GM19023 (cell line): ENCODE results near the gene FGR.
A peak's percentile ranks its signal among the peaks of the same experiment; 100 is the strongest.
"Not testable (repeated sequence)": the region's sequence is repeated elsewhere in the genome, so short reads cannot be mapped to it uniquely, and the experiment has no call there.

ENCODE experiments used
- ATAC-seq: cut with Tn5 transposase; IDR thresholded peaks from one replicate; pipeline ENCODE4 v1.9.1; 2021; ENCODE audit warnings: mild to moderate bottlenecking, moderate library complexity; ENCODE audit not compliant: unreplicated experiment

FGR gene

DNA sequence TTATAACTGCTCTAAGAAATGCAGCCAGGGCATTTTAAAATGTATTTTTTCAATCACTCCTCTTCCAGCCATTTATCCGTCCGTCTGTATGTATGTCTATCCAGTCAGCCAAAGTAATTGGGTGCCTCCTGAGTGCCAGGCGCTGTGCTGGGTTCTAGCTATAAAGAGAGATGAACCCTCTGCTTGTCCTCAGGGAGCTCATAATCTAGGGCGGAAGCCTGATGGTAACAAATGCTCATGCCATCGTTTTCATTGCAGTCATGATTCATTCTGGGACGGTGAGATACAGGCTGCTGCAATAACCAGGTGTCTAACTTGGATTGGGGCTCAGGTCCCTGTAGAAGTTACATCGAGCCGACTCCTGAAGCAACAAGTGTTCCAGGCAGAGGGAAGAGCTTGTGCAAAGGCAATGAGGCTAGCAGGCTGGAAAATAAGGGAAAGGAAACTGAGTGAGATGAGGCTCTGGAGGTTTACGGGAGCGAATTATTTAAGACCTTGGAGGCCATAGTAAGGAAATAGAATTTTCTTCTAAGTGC lies 25.4 kb upstream of the FGR start:
- no peak for ATAC-seq

DNA sequence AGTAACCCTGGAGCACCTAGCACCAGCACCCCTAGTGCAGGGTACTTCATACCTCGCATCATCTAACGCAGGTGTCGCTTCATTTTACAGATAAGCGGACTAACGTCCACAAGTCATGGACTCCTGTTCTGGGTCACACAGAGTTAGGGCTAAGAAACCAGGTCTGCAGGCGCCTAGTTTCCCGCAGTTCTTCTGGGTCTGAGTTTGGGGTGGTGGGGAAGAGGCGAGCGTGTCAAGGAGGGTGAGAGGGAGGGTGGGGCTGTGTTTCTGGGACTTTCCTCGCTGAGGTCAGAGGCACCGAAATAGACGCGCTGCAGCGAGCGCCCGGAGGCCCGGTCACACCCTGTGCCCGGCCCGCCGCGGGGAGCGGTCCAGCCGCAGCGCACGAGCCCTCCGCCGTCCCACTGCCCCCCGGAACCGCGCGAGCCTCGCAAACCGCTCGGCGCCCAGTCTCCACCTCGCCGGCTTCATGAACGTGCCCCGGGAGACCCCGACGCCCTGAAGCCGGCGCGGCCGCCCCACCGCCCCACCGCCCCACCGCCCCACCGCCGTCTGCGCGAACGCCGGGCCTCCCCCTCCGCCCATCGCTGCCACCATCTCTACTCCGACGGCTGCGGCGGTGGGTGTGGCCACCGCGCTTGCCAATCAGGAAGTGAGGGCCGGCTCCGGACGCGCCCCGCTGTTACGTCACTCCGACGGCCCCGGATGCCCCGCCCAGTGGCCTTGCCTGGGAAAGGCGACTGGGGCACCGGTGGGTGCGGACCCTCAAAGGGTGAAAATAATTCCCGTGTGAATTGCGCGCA lies 24.7 kb upstream of the FGR start:
- ATAC-seq = peak; percentile 70

DNA sequence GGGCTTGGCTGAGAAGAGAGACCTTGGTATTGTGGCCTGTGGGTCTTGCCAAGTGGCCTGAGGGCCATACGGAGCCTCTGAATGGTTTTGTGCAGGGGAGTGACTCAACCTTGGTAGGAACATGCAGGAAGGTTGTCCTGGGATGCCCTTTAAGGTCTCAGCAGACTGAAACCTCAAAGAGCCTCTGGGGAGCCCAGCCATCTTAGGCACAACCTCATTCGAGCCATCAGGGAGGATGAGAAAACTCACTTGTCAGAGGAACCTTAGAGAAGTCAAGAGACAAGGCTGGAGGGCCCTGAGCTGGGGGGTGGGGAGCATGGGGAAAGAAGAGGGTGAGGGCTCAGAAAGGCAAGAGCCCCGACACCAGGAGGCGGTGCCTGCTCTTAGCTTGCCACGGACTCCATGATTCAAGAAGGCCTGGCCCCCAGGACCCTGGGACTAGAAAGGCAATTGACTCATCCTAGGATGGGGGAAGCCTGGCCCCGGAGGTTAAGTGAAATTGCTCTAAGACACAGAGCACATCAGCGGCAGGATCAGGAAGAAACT lies 24.0 kb upstream of the FGR start:
- peak; percentile 6 for ATAC-seq

DNA sequence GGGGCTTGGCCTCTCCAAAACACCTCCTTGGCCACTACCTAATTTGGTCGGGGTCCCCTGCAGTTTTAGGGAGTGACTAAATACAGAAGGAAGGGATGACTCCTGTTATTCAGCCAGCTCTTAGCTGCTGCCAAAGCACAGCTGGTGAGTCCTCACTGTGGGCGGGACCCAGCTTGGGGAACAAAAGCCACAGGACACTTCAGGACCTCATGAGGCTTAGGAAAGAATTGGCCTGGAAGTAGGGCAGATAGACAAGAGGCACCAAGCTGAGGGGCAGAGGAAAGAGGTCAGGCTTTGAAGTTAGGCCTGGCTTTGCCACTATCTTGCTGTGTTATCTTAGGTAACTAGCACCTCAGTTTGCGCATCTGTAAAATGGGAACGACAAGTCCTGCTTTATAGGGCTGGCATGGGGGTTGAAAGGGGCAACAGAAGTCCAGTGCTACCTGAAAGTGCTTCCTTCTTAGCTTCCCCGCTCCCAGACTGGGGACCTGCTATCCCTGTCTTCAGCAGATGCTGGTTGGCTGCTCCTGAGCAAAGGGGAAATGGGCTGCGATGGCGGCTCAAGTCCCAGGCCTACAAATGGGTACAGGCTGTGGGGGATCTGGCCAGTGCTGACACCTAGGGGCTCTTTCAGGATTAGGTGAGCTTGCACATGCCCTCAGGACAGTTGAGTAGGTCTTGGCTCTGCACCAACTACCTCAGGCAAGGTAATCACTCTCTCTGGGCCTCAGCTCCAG lies 21.3 kb upstream of the FGR start:
- ATAC-seq = no peak

DNA sequence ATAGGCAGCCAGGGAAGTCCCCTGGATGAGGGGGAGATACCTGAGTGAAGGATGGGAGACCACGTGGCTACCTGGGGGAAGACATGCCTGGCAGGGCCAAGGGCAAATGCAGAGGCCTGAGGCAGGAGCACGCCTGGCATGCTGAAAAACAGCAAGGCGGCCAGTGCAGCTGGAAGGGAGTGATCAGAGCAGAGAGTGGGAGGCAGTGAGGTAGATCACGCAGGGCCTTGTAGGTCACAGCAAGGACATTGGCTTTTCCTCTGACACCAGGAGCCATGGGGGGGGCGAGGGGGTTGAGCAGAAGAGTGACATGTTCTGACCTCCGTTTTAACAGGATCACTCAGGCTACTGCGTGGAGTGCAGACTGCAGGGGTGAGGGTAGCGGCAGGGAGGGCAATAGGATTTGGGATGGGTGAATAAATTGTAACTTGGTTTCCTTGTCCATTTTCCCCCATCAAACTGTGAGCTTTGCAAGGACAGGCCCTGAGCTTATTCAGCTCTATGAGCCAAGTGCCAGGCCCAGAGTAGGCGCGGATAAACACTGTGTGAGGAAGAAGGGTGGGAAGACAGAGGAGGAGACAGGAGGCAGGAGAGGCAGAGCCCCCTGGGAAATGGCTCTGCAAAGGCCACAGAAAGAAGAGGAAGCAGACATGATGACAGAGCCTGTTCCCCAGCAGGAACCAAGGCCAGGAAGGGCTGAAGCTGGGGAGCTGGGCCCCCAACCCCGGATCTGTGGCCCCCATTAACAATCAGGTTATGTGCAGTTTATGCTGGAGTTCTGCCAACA lies 20.4 kb upstream of the FGR start:
- ATAC-seq = no peak

DNA sequence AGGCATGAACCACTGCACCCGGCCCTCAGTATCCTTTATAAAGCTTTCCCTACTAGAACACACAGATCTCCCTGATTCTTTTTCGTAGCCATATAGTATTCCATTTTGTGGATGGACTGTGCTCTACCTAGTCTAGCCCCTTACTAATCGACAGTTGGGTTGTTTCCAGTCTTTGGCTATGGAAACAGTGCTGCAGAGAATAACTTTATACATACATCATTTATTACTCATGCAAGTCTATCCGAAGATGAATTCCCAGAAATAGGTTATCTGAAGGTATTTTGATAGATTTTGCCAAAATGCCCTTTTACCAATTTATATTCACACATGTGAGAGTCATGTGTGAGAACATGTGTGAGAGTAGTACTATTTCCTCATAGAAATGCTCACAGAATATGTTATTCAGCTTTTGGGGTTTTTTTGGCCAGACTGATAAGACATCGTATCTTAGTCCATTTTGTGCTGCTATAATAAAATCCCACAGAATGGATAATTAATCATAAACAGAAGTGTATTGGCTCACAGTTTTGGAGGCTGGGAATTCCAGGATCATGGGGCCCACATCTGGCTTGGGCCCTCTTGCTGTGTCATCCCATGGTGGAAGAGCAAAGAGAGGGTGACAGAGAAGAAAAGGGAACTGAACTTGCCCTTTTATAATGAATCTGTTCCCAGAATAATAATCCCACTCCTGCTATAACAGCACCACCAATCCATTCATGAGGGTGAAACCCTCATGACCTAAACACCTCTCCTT lies 17.3 kb upstream of the FGR start:
- ATAC-seq = no peak

DNA sequence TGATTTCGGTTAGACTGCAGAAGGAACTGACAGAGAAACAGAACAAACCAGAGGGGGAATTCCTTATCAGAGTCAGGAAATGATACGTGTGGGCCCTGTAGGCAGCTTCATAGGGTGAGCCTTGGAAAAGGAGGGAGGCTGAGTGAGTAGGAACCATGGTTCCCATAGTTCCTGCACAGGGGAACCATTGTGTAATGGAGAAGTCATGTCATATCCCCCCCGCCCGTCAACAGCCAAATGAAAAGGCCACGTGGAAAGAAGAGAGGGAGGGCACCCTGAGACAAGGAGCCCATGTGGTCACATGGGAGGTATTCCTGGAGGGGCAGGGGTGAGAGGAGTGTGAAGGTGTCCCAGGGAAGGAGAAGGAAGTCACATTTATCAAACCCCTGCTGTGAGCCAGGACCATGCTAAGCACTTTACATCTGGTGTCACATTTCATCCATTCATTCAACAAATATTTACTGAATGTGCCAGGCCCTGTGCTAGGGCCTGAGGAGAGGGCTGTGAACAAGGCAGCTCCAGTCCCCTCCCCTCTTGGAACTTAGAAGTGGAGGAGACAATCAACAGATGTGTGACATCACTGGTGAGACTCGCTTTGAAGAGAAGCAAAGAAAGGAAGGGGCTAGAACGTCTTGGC lies 15.7 kb upstream of the FGR start:
- ATAC-seq = no peak

DNA sequence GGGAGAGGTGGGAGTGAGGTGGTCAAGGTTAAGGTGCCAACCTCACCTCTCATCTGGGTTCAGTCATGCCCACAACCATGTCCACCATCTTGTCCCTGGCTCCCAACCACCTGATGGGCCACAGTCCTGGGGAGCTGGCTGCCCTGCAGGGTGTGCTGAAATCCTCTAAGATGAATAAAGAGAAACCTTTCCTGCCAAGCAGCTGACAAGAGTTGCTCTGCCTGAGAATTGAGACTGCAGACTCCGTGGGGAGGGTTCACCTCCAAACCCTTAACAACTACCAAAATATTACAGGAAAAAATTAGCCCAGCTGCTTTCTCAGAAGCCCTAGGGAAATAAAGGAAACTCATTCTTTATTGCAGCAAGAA lies 15.2 kb upstream of the FGR start:
- no peak for ATAC-seq

DNA sequence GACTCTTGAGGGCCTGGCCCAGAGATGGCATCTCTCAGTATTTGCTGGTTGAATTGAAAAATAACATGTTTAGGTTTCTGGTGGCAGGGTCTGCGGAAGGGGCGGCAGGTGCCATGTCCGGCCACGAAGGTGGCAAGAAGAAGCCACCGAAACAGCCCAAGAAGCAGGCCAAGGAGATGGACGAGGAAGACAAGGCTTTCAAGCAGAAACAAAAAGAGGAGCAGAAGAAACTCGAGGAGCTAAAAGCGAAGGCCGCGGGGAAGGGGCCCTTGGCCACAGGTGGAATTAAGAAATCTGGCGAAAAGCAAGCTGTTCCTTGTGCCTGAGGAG lies 14.3 kb upstream of the FGR start:
- ATAC-seq = no peak

DNA sequence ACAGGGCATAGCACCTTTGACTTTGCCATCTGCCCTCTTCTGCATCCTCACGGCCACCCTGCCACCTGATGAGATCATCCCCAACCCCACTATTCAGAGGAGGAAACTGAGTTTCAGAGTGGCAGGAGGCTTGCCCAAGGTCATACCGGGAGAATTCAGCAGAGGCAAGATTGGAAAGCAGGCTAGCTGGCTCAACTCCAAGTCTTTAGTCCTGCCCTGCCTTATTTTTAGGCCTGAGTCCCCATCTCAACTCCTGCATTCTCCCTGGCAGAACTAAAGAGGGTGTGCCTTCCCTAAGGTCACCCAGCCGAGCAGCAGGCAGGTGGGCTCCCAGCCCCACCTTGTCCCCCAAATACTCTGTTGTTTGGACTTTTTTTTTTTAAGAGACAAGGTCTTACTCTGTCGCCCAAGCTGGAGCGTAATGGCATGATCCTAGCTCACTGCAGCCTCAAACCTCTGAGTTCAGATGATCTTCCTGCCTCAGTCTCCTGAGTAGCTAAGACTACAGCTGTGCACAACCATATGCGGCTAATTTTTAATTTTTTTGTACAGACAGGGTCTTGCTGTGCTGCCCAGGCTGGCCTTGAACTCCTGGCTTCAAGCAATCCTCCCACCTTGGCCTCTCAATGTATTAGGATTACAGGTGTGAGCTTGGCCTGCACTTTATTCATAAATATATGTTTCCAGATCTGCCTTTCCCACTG lies 13.8 kb upstream of the FGR start:
- no peak for ATAC-seq

DNA sequence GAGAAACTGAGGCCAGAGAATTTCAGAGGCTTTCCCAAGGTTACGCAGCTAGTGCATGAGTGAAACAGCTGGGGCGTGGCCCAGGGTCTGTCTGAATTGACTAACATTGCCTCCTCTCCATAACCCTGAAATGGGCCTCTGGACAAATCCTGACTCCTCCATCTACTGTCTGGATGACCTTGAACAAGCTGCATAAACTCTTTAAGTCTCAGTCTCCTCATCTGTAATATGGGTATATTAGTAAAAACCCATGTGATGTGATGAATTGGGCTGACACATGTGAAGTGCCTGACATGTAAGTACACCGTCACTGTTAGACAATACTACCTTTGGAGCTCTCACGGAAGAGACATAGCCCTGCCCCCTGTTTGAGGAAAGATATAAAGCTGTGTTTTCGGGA lies 12.3 kb upstream of the FGR start:
- no peak for ATAC-seq

DNA sequence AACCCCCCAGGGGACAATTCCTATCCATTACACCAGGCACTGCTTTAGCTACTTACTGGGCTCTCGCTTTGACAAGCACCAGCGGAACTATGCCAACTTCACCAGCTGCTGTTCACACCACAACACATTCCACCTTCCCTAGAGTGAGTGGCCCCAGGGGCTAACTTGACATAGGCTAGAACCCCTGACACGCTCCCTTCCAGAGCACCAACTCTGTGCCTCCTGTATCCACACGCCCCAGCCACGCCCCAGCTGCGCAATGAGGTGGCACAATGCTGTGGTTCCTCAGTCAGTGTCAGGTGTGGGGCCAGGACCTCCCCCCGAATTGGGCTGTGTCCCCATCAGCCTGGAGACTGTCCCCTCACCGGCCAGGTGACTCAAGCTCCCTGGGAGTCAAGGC lies 11.7 kb upstream of the FGR start:
- no peak for ATAC-seq

DNA sequence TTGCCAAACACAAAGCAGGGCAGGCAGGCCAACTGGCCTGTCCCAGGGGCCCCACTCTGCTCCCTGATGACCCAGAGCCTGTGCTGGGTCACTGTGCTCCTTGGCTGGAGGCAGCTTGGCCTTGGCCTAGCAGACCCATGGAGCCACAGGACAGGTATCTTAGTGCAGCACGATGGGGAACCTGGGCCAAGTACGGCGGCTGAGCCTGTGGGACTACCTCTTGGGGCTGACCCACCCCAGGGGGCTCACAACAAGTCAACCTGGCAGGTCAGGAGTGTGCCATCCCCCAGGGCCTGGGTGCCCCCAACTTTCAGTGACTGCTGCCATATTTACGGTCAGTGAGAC lies 10.1 kb upstream of the FGR start:
- ATAC-seq = no peak

DNA sequence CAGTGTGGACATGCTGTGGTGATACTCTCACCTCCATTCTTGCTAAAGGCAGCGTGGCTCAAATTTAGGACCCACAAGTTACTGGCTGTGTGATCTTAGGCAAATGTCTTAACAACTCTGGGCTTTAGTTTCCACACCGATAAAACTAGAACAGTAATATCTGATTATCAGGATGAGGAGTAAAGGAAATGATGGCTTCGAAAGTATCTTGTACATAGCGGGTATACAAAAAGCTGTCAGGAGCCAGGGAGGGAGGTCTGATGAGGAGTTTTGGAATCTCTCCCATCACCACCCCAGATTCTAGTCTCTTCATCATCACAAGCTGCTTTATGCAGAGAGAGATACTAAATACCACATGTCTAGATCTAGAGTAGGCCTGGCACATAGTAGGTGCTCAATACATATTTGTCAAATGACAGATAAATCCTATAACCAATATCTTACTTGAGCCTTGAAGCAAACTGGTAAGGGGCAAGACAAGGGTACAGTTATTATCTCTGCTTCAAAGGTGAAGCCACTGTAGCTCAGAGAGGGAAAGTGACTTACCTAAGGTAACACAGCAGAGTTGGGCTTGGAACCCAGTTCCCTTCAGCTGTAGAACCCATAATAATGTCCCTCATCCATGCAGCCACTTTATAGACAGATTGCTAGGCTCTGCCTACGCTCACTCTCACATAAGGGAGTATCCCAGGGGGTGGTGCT lies 9.5 kb upstream of the FGR start:
- ATAC-seq = no peak

DNA sequence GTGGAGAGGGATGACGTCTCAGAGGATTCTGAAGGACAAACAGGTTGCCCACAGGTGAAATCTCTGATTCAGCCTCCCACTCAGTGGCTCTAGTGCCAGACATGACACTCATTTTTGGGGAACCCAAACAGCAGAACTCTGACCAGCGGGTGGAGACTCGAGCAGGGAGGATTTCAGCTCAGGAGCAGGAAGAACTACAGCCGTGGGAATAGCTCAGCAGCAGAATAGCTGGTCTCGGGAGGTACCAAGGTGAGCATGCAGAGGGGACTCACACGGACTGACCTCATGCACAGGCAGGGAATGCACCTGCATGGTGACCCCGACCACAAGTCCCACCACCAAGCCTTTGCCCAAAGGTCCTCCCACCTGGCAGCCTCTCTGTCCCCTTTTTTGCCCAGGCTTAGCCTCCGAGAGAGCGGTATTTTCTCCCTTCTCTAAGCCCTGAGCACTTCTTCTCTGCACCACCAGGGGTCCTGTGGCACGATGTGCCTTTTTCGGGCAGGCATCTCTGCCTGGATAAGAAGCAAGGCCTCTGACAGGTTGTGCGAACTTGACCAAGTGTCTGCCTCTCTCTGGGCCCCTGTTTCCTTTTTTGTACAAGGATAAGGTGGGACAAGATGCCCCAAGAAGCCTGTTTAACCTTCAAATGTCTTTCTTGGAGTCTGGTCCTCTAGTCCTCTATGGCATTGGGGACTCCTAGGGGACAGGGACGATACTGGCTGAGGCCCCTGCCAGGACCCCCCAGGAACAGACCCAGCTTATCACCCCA lies 8.8 kb upstream of the FGR start:
- no peak for ATAC-seq

DNA sequence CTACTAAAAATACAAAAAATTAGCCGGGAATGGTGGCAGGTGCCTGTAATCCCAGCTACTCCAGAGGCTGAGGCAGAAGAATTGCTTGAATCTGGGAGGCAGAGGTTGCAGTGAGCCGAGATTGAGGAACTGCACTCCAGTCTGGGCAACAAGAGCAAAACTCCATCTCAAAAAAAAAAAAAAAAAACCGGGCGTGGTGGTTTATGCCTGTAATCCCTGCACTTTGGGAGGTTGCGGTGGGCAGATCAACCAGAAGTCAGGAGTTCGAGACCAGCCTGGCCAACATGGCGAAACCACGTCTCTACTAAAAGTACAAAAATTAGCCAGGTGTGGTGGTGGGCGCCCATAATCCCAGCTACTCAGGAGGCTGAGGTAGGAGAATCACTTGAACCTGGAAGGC lies 5.5 kb upstream of the FGR start:
- ATAC-seq = not testable (repeated sequence)

DNA sequence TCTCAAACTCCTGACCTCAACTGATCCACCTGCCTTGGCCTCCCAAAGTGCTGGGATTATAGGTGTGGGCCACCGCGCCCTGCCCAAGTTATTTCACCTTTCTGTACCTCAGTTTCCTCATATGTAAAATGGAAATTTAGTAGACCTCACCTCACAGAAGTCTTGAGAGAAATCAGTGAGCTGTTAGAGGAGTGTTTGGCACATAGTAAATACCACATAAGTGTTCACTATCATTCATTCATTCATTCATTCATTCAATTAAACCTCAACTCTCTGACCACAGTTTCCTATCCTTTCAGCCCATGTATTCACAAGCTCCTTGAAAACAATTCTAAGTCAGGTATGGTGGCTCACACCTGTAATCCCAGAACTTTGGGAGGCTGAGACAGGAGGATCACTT lies 3.8 kb upstream of the FGR start:
- no peak for ATAC-seq

DNA sequence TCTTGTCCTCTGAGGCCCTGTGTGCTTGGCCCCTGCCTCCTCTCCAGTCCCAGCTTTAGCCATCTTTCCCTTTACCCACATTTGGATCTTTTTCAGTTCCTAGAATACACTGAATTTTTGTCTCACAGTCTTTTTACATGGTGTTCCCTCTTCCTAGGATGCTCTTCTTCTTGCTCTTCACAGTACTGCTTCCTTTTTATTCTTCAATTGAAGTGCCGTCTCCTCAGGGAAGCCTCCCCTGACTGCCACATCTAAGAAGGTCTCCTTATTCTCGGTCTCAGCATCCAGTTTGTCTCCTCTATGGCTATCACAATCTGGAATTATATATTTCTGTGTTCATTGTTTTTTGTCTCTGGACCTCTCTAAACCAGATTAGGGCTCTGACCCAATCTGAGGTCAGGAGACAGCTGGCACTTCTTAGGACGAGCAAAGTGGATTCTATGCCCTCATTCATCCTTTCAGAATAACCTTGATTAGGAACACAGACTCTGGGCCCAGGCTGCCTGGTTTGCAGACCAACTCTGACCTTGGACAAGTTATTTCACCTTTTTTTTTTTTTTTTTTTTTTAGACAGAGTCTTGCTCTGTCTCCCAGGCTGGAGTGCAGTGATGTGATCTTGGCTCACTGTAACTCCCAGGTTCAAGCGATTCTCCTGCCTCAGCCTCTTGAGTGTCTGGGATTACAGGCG lies 3.2 kb upstream of the FGR start:
- no peak for ATAC-seq
